Activated B cell treated with CpG ODN at 0.5 μM for 24 hours (primary cell): ENCODE measurements around the gene MYOZ1. TPM values are rescaled to one million over a fixed set of nuclear protein-coding genes. Genes with fewer than 3 reads are reported as not detected.

Experiments used
- ATAC-seq: fragments of 200-7000 bp; cut with Tn5 transposase; one replicate; pipeline ENCODE4 v1.10.0; 2021; ENCODE audit warnings: low read depth, mild to moderate bottlenecking, moderate library complexity
- CTCF ChIA-PET: fragments of 350-600 bp; sonication (Branson Sonifier 250); formaldehyde crosslinking; loops from one replicate; lab custom pipeline; 2021; ENCODE audit warnings: antibody characterized with exemption; lab: Charles Lee
- POLR2A ChIA-PET: fragments of 350-600 bp; sonication (Branson Sonifier 250); formaldehyde crosslinking; loops from one replicate; lab custom pipeline; 2021; ENCODE audit warnings: antibody characterized with exemption; lab: Charles Lee
- DNase-seq: peaks from one replicate; pipeline ENCODE4 v3.0.0; 2022
- H3K27ac Mint-ChIP-seq: one replicate; pipeline ENCODE4 v1.8.0; 2020; ENCODE audit warnings: mixed read lengths
- H3K27me3 Mint-ChIP-seq: one replicate; pipeline ENCODE4 v1.8.0; 2021; ENCODE audit warnings: mixed read lengths
- H3K36me3 Mint-ChIP-seq: one replicate; pipeline ENCODE4 v1.8.0; 2021; ENCODE audit warnings: low read depth, mixed read lengths
- H3K4me1 Mint-ChIP-seq: one replicate; pipeline ENCODE4 v1.8.0; 2021; ENCODE audit warnings: mixed read lengths
- H3K4me3 Mint-ChIP-seq: one replicate; pipeline ENCODE4 v1.8.0; 2020; ENCODE audit warnings: mild to moderate bottlenecking, mixed read lengths
- H3K9me3 Mint-ChIP-seq: one replicate; pipeline ENCODE4 v1.8.0; 2020; ENCODE audit warnings: mixed read lengths
- intact Hi-C: fragments of 100-400 bp; cut with micrococcal nuclease; formaldehyde crosslinking; loops from one replicate; pipeline ENCODE4 v1.15.1; 2024
- total RNA-seq: library from RNA; stranded (reverse); gene quantifications from 2 replicates; pipeline ENCODE4 v1.2.3, GENCODE V29; 2022
- TF ChIP-seq, protein P1 (sequence below): fragments of 200-600 bp; IDR thresholded peaks from one replicate; pipeline ENCODE4 v1.8.0; 2022; ENCODE audit warnings: antibody characterized with exemption, mild to moderate bottlenecking

Gene MYOZ1
- total RNA-seq, 1 donor from 2014 or later = not detected

DNA sequence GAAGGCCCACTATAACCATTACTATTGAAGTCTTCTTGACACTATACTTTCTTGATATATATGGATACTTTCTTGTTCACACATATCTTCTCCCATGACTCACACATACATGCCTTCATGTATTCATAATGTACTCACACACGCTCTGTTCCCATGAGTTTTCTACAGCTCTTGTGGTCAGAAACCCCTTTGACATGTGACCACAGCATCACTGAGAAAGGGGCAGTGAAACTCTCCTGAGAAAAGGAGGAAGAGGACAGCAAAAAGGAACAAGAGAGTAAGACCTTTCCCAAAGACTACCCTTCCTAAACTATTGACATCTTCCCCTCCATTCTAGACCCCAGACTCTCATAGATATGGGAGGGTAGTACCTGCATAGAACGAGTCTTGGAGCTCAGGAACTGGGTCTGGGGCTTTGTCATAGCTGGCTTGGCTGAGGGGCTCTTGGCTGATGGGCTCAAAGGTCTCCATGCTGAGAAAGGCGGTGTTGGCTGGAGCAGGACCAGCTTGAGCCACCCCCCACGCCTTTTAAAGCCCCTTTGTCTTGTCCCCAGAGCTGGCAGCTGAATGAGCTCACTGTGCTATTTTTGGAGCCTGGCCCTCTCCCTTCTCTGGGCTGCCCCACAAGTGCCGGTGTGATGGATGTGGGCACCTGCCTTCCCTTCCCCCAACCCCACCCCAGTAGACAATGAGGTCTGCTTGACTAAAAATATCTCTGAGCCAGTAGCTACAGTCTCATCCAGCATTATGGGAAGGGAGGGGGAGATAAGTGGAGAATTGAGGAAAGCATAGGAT is 9.5 kb upstream of the MYOZ1 start:
- no peaks in the 10 kb centered on the region for H3K27me3 Mint-ChIP-seq
- H3K9me3 Mint-ChIP-seq = no peaks in the 10 kb centered on the region
- DNase-seq (no peak), ATAC-seq (peak; percentile 33)
- ChIA-PET POLR2A (no interaction called here), CTCF (interaction anchor here (1.6 kb wide), 2 partner anchors 10 to 121 kb away, joined by 3 to 5 read pairs; no protein-coding TSS in a partner anchor)
- H3K27ac Mint-ChIP-seq = no peak overlapping the region
- H3K4me3 Mint-ChIP-seq = no peak overlapping the region
- H3K36me3 Mint-ChIP-seq = no peaks in the 10 kb centered on the region
- intact Hi-C loops = no loop called here
- TF ChIP-seq, protein P1, sequence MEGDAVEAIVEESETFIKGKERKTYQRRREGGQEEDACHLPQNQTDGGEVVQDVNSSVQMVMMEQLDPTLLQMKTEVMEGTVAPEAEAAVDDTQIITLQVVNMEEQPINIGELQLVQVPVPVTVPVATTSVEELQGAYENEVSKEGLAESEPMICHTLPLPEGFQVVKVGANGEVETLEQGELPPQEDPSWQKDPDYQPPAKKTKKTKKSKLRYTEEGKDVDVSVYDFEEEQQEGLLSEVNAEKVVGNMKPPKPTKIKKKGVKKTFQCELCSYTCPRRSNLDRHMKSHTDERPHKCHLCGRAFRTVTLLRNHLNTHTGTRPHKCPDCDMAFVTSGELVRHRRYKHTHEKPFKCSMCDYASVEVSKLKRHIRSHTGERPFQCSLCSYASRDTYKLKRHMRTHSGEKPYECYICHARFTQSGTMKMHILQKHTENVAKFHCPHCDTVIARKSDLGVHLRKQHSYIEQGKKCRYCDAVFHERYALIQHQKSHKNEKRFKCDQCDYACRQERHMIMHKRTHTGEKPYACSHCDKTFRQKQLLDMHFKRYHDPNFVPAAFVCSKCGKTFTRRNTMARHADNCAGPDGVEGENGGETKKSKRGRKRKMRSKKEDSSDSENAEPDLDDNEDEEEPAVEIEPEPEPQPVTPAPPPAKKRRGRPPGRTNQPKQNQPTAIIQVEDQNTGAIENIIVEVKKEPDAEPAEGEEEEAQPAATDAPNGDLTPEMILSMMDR = no peak
- H3K4me1 Mint-ChIP-seq = peaks cover 12% of the 10 kb centered on the region

DNA sequence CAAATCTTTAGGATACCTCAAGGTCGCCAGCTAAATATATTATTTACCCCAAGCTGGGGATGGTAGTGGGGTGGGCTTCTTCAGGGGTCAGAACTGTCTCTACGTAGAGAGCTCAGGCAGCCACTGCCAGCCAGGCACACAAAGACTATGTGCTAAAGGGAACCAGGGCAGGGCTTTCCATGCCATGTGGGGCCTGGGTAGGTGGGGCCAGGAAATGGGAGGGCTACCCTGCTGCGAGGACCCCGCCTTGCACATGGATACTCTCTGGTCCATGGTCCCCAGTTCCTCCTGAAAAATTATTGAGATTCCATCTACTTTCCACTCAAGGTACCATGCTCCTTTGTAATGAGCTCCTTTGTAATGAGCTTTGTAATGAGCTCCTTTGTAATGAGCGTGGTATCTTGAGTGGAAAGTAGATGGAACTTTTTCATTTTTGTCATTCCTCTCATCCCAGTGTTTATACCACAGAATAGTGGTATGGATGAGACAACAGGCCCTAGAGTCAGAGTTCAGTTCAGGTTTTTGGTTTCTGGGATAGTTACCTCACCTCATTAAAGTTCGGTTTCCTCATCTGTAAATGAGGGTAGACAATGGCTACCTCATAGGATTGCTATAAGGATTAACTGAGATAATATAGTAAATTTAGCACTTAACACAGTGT is 8.7 kb upstream of the MYOZ1 start:
- ATAC-seq (no peak), DNase-seq (no peak)
- no peak overlapping the region for H3K4me3 Mint-ChIP-seq
- H3K36me3 Mint-ChIP-seq = no peaks in the 10 kb centered on the region
- no peaks in the 10 kb centered on the region for H3K9me3 Mint-ChIP-seq
- TF ChIP-seq, protein P1 = no peak
- POLR2A ChIA-PET = no interaction called here
- CTCF ChIA-PET = interaction anchor here (1.6 kb wide), 1 partner anchor 11 kb away, joined by 3 read pairs; no protein-coding TSS in a partner anchor
- H3K27me3 Mint-ChIP-seq = no peaks in the 10 kb centered on the region
- intact Hi-C loops = loop anchor here (10.0 kb wide), 1 partner anchor 1585 kb away; the partner anchor contains the start of gene COMTD1
- peaks cover 12% of the 10 kb centered on the region for H3K4me1 Mint-ChIP-seq
- no peak overlapping the region for H3K27ac Mint-ChIP-seq

DNA sequence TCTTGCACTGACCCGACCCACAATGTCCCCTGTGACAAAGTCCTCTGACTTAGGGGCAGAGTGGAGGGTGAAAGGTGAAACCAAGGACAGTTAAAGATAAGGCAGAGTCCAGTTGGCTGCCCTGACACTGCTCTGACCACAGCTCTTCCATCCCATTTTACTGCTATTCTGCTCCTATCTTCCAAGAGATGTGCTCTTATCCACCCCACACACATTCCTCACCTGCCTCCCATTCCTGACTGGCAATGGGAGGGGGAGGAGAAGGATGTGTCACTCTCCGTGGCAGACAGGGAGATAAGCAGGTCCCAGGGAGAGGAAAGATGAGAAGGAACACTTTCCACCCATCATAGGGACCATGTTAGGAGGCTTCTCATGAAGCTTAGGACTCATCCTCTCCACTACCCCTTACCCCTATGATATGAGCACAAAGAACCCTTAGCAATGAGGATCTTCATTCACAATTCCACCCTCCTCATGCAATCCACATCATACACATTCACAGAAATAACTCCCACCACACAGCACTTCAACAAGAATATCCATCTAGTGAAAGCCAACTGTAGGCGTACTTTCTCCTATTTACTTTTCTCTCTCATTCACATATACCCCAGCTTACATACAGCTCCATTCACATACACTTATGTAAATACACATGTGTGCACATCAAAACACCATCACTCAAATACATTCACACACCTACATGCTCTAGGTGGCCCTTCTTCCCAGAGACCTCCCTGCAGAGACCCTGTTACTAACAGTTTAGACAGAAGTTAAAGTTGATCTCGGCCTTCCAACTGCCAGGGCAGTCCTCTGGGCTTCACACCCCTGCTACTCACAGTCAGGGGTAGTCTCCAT is 7.9 kb upstream of the MYOZ1 start:
- H3K4me3 Mint-ChIP-seq = peak overlapping the region; percentile 21
- H3K27me3 Mint-ChIP-seq = no peaks in the 10 kb centered on the region
- H3K4me1 Mint-ChIP-seq = peaks cover 14% of the 10 kb centered on the region
- DNase-seq (no peak), ATAC-seq (no peak)
- TF ChIP-seq, protein P1 = no peak
- H3K27ac Mint-ChIP-seq = no peak overlapping the region
- no peaks in the 10 kb centered on the region for H3K36me3 Mint-ChIP-seq
- H3K9me3 Mint-ChIP-seq = no peaks in the 10 kb centered on the region
- CTCF ChIA-PET = no interaction called here
- intact Hi-C loops = loop anchor here (10.0 kb wide), 1 partner anchor 1586 kb away; the partner anchor contains the start of gene COMTD1
- POLR2A ChIA-PET = no interaction called here

DNA sequence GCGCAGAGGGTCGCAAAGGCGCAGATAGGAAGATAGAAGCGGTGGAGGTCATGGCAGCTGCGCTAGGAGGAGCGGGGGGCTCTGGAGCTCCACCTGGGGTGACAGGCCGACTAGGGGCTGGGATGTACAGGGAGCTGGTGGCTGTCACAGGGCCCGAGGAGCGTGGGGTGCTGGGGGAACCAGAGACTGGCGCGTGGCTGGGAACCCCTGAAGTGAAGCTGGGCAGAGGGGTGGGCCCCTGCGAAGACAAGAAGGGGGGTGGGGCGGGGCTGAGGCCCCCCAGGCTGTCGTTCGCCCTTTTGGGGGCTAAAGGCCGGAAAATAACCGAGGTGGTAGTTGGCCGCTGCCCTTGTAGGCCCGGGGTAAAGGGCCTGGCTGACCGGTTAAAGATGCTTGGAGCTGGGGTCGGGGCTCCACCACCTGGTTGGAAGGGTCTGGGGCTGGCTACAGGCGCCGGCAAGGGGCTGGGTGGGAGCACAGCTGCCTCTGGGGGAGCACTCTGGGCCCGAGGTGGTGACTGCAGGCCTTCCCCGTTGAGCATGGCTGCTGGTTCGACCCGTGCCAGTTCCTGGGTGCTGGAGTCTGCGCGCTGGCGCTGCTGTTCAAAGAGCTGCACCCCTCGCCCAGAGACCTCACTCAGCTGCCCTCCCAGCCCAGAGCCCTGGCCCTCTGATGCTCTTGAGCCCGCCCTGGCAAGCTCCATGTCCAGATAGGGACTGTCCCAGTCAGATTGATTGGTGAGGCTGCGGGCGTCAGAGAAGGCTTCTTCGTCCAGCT is 6.8 kb upstream of the MYOZ1 start:
- Mint-ChIP-seq H3K4me1 (peaks cover 21% of the 10 kb centered on the region), H3K27me3 (no peaks in the 10 kb centered on the region), H3K27ac (no peak overlapping the region), H3K36me3 (no peaks in the 10 kb centered on the region), H3K9me3 (no peaks in the 10 kb centered on the region), H3K4me3 (peak overlapping the region; percentile 78)
- DNase-seq = no peak
- TF ChIP-seq, protein P1 = no peak
- intact Hi-C loops = loop anchor here (10.0 kb wide), 1 partner anchor 1587 kb away; the partner anchor contains the start of gene COMTD1
- ATAC-seq = peak; percentile 13
- ChIA-PET CTCF (interaction anchor here (0.8 to 7.6 kb wide), 2 partner anchors 118 to 384 kb away, joined by 4 to 90 read pairs; no protein-coding TSS in a partner anchor), POLR2A (interaction anchor here (1.0 to 1.2 kb wide), 2 partner anchors 23 to 118 kb away, joined by 3 to 4 read pairs; no protein-coding TSS in a partner anchor)
